Right atrium auricular region (tissue), 2 donors: ENCODE data around the gene TMEM43. TPM values are rescaled to one million over a fixed set of nuclear protein-coding genes. Genes with fewer than 3 reads are reported as not detected.

Source experiments
- DNase-seq: peaks from one replicate; pipeline ENCODE4 v3.0.0-alpha.2; 2019; ENCODE audit warnings: low spot score
- H3K27ac ChIP-seq, 2 donors: fragments of 200-600 bp; sonication (generic); 1 replicate in 1 of 2; 2 replicates in 1 of 2; pipeline ENCODE4 v1.5.1; 2016 to 2019
- H3K27me3 ChIP-seq, 2 donors: fragments of 200-600 bp; sonication (generic); one replicate each; pipeline versions ENCODE4 v1.5.1 to v1.6.0; 2017 to 2019
- H3K36me3 ChIP-seq: fragments of 200-600 bp; sonication (generic); one replicate; pipeline ENCODE4 v1.5.1; 2016
- H3K4me1 ChIP-seq, 2 donors: fragments of 200-600 bp; sonication (generic); one replicate each; pipeline versions ENCODE4 v1.5.1 to v1.6.0; 2017 to 2019
- H3K4me3 ChIP-seq, 2 donors: fragments of 200-600 bp; sonication (generic); 1 replicate in 1 of 2; 2 replicates in 1 of 2; pipeline ENCODE4 v1.5.1; 2017 to 2019; ENCODE audit warnings: mild to moderate bottlenecking in 1 of 2, moderate library complexity in 1 of 2
- H3K9me3 ChIP-seq, 2 donors: fragments of 200-600 bp; sonication (generic); one replicate each; pipeline ENCODE4 v1.5.1; 2019
- total RNA-seq, 2 donors: library from RNA; depleted of rRNA; stranded (reverse); fragments of >200 nt; gene quantifications; one replicate each; pipeline ENCODE4 v1.1.0, GENCODE V29; 2016
- TF ChIP-seq, protein P1 (sequence below), 2 donors: fragments of 200-600 bp; sonication (generic); IDR thresholded peaks; one replicate each; pipeline ENCODE4 v1.5.1; 2019; ENCODE audit warnings: antibody characterized with exemption in 2 of 2

TMEM43 gene
- total RNA-seq, 2 donors from 2014 or later = 91.8 to 142 TPM

DNA sequence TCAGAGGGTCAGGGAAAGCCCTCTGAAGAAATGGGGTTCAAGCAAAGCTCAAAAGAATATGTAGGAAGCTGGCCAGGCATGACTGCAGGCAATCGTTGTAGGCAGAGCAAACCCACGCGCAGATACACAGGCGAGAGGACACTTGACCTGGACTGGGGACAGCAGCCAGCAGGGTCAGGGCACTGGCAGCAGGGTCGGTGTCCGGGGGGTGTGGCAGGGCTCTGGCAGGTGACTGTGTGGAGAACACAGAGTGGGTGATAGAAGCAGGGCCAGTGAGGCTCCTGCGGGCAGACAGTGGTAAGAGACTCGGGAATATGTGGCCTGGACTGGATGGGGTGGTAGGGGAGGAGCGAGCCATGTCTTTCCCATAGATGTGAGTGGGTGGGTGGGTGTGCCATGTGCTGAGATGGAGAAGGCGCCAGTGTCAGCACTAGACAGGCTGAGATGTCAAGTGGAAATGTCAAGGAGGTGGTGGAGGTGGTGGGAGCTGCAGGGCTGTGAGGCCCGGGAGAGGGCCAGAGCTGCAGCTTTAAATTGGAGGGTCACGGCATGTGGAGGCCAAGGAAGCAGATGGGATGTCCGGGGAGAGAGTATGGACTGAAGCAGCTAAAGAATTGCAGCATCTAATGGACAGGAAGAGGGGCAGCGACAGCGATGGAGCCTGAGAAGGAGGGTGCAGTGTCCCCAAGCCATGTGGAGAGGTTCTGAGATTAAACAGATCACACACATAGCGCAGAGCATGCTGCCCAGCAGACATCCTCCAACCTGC lies 13.4 kb downstream of the TMEM43 start:
- Histone ChIP-seq H3K27ac (peak overlapping the region; percentile 19 to 81), H3K36me3 (peaks cover 77% of the 10 kb centered on the region), H3K4me1 (peaks cover 0 to 54% of the 10 kb centered on the region in 2 donors), H3K4me3 (no peak overlapping the region), H3K9me3 (no peaks in the 10 kb centered on the region), H3K27me3 (no peaks in the 10 kb centered on the region)
- TF ChIP-seq, protein P1, sequence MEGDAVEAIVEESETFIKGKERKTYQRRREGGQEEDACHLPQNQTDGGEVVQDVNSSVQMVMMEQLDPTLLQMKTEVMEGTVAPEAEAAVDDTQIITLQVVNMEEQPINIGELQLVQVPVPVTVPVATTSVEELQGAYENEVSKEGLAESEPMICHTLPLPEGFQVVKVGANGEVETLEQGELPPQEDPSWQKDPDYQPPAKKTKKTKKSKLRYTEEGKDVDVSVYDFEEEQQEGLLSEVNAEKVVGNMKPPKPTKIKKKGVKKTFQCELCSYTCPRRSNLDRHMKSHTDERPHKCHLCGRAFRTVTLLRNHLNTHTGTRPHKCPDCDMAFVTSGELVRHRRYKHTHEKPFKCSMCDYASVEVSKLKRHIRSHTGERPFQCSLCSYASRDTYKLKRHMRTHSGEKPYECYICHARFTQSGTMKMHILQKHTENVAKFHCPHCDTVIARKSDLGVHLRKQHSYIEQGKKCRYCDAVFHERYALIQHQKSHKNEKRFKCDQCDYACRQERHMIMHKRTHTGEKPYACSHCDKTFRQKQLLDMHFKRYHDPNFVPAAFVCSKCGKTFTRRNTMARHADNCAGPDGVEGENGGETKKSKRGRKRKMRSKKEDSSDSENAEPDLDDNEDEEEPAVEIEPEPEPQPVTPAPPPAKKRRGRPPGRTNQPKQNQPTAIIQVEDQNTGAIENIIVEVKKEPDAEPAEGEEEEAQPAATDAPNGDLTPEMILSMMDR (IDR thresholded peaks at IDR 0.05) = no peak
- no peak for DNase-seq

DNA sequence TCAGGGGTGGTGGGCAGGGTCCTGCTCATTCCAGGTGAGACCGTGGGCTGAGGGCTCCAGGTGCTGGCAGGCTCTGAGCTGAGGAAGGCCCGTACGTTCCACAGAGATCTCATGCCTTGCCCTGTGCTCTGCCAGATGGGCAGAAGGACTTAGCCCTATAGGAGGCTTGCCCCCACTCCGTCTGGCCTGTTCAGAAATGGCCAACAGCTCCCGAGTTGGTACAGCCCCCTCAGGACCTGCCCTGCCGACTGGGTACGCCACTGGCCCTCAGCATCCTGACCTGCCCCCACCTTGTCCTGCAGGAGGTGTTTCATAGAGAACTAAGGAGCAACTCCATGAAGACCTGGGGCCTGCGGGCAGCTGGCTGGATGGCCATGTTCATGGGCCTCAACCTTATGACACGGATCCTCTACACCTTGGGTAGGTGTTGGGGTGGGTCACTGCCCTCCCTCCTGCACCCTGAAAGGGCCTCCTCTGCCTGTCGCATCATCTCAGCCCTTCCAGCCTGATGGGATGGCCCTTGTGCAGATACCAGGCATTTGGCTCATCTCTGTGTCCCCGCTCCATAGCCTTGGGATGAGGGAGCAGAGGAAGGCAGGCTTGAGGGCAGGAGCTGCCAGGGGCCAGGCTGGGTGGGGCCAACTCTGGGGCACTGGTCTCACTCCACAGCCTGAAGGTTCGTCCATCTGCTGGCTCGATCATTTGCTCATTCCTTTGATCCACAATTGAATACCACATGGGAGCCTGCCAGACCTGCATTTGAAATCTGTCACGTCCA lies 14.2 kb downstream of the TMEM43 start:
- TF ChIP-seq, protein P1 (IDR thresholded peaks at IDR 0.05) = no peak
- no peak for DNase-seq
- Histone ChIP-seq H3K9me3 (no peaks in the 10 kb centered on the region), H3K27me3 (no peaks in the 10 kb centered on the region), H3K4me1 (peaks cover 0 to 61% of the 10 kb centered on the region in 2 donors), H3K4me3 (no peak overlapping the region), H3K36me3 (peaks cover 69% of the 10 kb centered on the region), H3K27ac (no peak overlapping the region)

DNA sequence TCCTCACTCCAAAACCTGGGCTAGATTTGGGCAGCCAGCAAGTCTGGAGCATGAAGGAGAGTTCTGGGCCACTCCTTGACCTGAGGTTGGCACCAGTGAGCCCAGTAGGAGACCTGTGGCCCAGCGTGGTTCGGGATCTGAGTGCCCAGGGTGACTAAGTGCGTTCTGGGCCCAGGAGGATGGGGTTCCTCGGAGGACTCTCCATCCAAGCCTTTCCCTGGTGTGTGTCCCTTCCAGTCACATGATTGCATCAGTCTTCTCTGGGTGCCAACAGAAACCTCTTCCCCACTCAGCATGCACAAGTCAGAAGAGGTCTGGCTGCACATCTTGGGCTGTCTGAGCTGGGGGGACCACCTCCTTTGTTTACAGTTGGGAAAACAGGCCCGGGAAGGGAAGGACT lies 14.9 kb downstream of the TMEM43 start:
- Histone ChIP-seq H3K9me3 (no peaks in the 10 kb centered on the region), H3K27me3 (no peaks in the 10 kb centered on the region), H3K4me3 (no peak overlapping the region), H3K36me3 (peaks cover 62% of the 10 kb centered on the region), H3K4me1 (peaks cover 0 to 67% of the 10 kb centered on the region in 2 donors), H3K27ac (no peak overlapping the region)
- TF ChIP-seq, protein P1 (IDR thresholded peaks at IDR 0.05) = no peak
- no peak for DNase-seq

DNA sequence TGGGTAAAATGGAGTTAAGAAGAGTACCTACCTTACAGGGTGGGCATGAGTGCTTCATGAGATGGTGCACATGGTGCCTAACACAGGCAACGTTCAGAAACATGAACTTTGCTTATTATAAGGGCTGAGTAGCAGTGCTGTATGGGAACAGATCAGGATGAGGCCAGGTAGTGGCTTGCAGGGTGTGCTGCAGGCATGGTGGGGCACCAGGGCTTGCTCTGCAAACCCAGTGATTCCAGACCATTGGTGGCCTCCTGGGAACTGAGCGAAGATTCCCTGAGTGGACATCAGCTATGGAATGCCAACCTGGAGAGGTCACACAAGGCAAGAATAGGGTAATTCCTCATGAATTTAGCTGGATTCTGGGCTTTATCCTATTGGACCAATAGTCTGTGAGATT lies 15.8 kb downstream of the TMEM43 start:
- Histone ChIP-seq H3K27ac (peak overlapping the region; percentile 86 to 93), H3K4me3 (no peak overlapping the region), H3K4me1 (peaks cover 0 to 76% of the 10 kb centered on the region in 2 donors), H3K27me3 (no peaks in the 10 kb centered on the region), H3K9me3 (no peaks in the 10 kb centered on the region), H3K36me3 (peaks cover 54% of the 10 kb centered on the region)
- TF ChIP-seq, protein P1 (IDR thresholded peaks at IDR 0.05) = no peak
- no peak for DNase-seq

DNA sequence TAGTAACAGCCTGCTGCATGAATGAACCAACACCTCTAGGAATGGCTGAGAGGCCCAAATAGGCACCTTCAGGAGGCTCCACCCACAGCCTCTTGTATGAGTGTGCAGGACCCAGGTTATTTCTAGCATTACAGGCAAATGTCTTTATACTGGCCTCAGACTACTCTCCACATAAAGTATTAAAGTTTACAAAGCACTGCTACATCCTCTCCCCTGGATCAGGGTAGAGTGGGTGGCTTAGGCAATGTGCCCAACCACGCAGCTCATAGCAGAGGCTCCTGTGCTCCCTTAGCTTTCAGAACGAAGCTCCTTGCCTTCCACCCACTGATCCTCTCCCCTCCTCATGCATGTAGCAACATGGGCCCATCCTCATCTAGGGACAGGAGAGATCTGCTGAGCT lies 16.3 kb downstream of the TMEM43 start:
- Histone ChIP-seq H3K4me3 (no peak overlapping the region), H3K27ac (peak overlapping the region; percentile 86 to 93), H3K9me3 (no peaks in the 10 kb centered on the region), H3K36me3 (peaks cover 54% of the 10 kb centered on the region), H3K4me1 (peaks cover 0 to 81% of the 10 kb centered on the region in 2 donors), H3K27me3 (no peaks in the 10 kb centered on the region)
- DNase-seq = no peak
- TF ChIP-seq, protein P1 (IDR thresholded peaks at IDR 0.05) = no peak
